ENCODE results near the gene RND2.
A peak's percentile ranks its signal among the peaks of the same experiment; 100 is the strongest.

RND2 gene

GRCh38 chr17:43018008-43018853, 6.8 kb upstream of the RND2 start:
- H3K9me3 ChIP-seq (ENCODE audit: control insufficient read depth, low read length), result no peaks in the 10 kb centered on the region
- no peaks in the 10 kb centered on the region for H3K27me3 ChIP-seq (ENCODE audit: control insufficient read depth, insufficient read depth, low read length)
- H3K4me3 ChIP-seq (ENCODE audit: low read depth, low read length), result no peak overlapping the region
- no peak overlapping the region for H3K27ac ChIP-seq
- H3K79me2 ChIP-seq, result no peaks in the 10 kb centered on the region
- no peak overlapping the region for H2AFZ ChIP-seq
- no peak for TF ChIP-seq CTCF (IDR thresholded peaks at IDR 0.05)
- no peaks in the 10 kb centered on the region for H3K36me3 ChIP-seq (ENCODE audit: control insufficient read depth, insufficient read depth, low read length)
- no peak overlapping the region for H3K4me2 ChIP-seq (ENCODE audit: low read length)
- no peak overlapping the region for H3K9ac ChIP-seq
- peaks cover 3% of the 10 kb centered on the region for H3K4me1 ChIP-seq

GRCh38 chr17:43018932-43019331, 6.1 kb upstream of the RND2 start:
- no peak overlapping the region for H3K27ac ChIP-seq
- TF ChIP-seq CTCF (IDR thresholded peaks at IDR 0.05), result no peak

GRCh38 chr17:43019418-43019817, 5.6 kb upstream of the RND2 start:
- no peak overlapping the region for H2AFZ ChIP-seq
- H3K9me3 ChIP-seq (ENCODE audit: control insufficient read depth, low read length), result no peaks in the 10 kb centered on the region
- peak overlapping the region; percentile 42 for H3K27ac ChIP-seq
- H3K36me3 ChIP-seq (ENCODE audit: control insufficient read depth, insufficient read depth, low read length), result no peaks in the 10 kb centered on the region
- no peak overlapping the region for H3K9ac ChIP-seq
- H3K4me2 ChIP-seq (ENCODE audit: low read length), result no peak overlapping the region
- no peak overlapping the region for H3K4me3 ChIP-seq (ENCODE audit: low read depth, low read length)
- no peaks in the 10 kb centered on the region for H3K79me2 ChIP-seq
- TF ChIP-seq CTCF (IDR thresholded peaks at IDR 0.05), result no peak
- no peaks in the 10 kb centered on the region for H3K27me3 ChIP-seq (ENCODE audit: control insufficient read depth, insufficient read depth, low read length)
- peaks cover 3% of the 10 kb centered on the region for H3K4me1 ChIP-seq

More at GRCh38 chr17:43018932-43019331, 6.1 kb upstream of the RND2 start:
- H2AFZ ChIP-seq, result no peak overlapping the region
- H3K36me3 ChIP-seq (ENCODE audit: control insufficient read depth, insufficient read depth, low read length), result no peaks in the 10 kb centered on the region
- H3K4me2 ChIP-seq (ENCODE audit: low read length), result no peak overlapping the region
- no peak overlapping the region for H3K9ac ChIP-seq
- H3K27me3 ChIP-seq (ENCODE audit: control insufficient read depth, insufficient read depth, low read length), result no peaks in the 10 kb centered on the region
- H3K4me1 ChIP-seq, result peaks cover 3% of the 10 kb centered on the region
- no peak overlapping the region for H3K4me3 ChIP-seq (ENCODE audit: low read depth, low read length)
- no peaks in the 10 kb centered on the region for H3K9me3 ChIP-seq (ENCODE audit: control insufficient read depth, low read length)
- H3K79me2 ChIP-seq, result no peaks in the 10 kb centered on the region

- Histone ChIP-seq H3K27ac (peak overlapping the region; percentile 42), H3K9me3 (ENCODE audit: control insufficient read depth, low read length) (no peaks in the 10 kb centered on the region), H2AFZ (no peak overlapping the region), H3K36me3 (ENCODE audit: control insufficient read depth, insufficient read depth, low read length) (no peaks in the 10 kb centered on the region), H3K4me3 (ENCODE audit: low read depth, low read length) (no peak overlapping the region), H3K79me2 (no peaks in the 10 kb centered on the region), H3K9ac (no peak overlapping the region), H3K4me1 (peaks cover 3% of the 10 kb centered on the region), H3K27me3 (ENCODE audit: control insufficient read depth, insufficient read depth, low read length) (no peaks in the 10 kb centered on the region), H3K4me2 (ENCODE audit: low read length) (no peak overlapping the region)
- no peak for TF ChIP-seq CTCF (IDR thresholded peaks at IDR 0.05)
Measured at GRCh38 chr17:43020030-43020621, 4.9 kb upstream of the RND2 start.

Measured in parathyroid adenoma (tissue), 2 donors.